ENCODE measurements around the gene ARHGEF28. TPM values are rescaled to one million over a fixed set of nuclear protein-coding genes. Genes with fewer than 3 reads are reported as not detected.

The ARHGEF28 gene
- total RNA-seq, 1 donor from 2014 or later, result 37.4 TPM

DNA sequence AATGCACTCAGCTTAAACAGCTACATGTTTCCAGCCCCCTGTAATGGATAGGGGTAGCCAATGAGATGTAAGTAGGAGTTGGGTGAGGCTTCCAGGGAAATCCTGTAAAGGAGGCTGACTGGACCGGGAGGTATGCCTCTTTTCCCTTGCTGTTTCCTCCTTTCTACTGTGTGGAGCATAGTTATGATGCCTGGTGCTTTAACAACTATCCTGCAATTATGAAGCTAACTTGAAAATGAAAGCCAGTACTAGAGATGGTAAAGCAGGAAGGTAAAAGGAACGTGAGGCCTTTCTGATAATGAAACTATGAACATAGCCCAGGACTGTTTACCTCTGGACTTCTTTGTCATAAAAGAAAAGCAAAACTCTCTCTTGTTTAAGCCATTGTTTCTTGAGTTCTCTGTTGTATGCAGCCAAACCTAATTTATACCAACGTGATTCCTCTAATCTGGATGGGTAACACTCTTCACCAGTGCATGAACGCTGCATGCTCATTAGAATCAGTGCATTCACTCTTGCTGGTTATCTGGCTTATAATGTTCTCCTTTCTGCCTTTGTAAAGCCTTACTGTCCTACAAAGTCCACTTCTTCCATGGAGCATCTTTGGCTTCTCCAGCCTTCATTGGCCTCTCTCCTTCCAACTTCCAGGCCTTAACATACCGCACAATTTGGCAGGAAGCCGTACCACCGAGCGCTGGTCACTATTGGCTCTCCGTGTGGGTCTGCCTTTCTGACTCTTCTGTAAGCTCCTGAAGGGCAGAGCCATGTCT lies 8.3 kb upstream of the ARHGEF28 start:
- no peaks in the 10 kb centered on the region for H3K36me3 ChIP-seq (ENCODE audit: control insufficient read depth, insufficient read depth, low read length)
- FAIRE-seq, result no peak
- no peak for TF ChIP-seq CTCF (IDR thresholded peaks at IDR 0.05; ENCODE audit: insufficient read depth, low read length, severe bottlenecking)
- H3K4me3 ChIP-seq (ENCODE audit: low read depth, low read length), result no peak overlapping the region
- no peaks in the 10 kb centered on the region for H3K27me3 ChIP-seq (ENCODE audit: control insufficient read depth, insufficient read depth, low read length)
- DNase-seq (ENCODE audit: low read depth), result peak; percentile 44

DNA sequence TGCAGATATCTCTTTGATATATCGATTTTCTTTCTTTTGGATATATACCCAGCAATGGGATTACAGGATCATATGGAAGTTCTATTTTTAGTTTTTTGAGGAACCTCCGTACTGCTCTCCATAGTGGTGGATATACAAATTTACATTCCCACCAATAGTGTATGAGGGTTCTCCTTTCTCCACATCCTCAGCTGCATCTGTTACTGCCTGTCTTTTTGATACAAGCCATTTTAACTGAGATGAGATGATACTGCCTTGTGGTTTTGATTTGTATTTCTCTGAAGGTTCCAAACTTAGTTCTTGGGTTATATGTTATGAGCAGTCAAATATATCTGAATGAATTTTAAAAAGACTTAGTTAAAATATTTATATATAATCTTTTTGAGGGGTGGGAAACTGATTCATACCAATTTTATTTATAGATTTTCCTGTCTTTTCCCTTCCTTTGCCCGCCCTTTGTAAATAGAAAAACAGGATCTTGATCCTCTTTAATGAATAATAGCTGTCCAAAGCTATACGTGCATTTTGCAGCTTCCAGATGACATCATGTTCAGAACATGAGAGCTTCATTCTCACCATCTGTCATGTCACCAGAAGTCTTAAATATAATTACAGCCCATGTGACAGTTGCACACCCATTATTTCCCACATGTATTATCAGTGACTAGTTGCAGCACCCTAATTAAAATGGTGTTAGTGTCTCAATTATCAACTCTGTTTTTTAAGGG lies 6.2 kb upstream of the ARHGEF28 start:
- no peak for TF ChIP-seq CTCF (IDR thresholded peaks at IDR 0.05; ENCODE audit: insufficient read depth, low read length, severe bottlenecking)
- no peaks in the 10 kb centered on the region for H3K36me3 ChIP-seq (ENCODE audit: control insufficient read depth, insufficient read depth, low read length)
- H3K4me3 ChIP-seq (ENCODE audit: low read depth, low read length), result no peak overlapping the region
- no peak for DNase-seq (ENCODE audit: low read depth)
- FAIRE-seq, result no peak
- no peaks in the 10 kb centered on the region for H3K27me3 ChIP-seq (ENCODE audit: control insufficient read depth, insufficient read depth, low read length)

- FAIRE-seq (no peak), DNase-seq (ENCODE audit: low read depth) (no peak)
- Histone ChIP-seq H3K27me3 (ENCODE audit: control insufficient read depth, insufficient read depth, low read length) (no peaks in the 10 kb centered on the region), H3K4me3 (ENCODE audit: low read depth, low read length) (no peak overlapping the region), H3K36me3 (ENCODE audit: control insufficient read depth, insufficient read depth, low read length) (no peaks in the 10 kb centered on the region)
- TF ChIP-seq CTCF (IDR thresholded peaks at IDR 0.05; ENCODE audit: insufficient read depth, low read length, severe bottlenecking), result no peak
Measured at GRCh38 chr5:73620334-73620687, 5.7 kb upstream of the ARHGEF28 start.

DNA sequence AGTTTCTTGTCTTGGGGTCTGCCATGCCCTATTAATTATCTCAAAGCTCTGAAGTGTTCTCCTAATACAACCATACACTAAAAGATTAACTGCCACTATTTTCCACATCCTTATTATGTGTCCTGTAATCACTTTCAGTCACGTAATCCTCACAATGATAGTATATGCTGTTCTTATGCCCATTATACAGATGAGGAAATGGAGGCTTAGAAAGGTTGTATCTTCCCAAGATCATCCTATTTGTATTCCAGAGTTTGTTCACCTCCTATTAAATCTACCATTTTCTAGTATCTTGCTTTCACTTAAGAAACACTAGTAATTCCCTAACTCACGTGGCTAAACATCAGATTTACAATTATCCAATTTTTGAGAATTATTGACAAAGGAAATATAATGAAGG lies 2.9 kb upstream of the ARHGEF28 start:
- FAIRE-seq (no peak), DNase-seq (ENCODE audit: low read depth) (no peak)
- TF ChIP-seq CTCF (IDR thresholded peaks at IDR 0.05; ENCODE audit: insufficient read depth, low read length, severe bottlenecking), result no peak
- Histone ChIP-seq H3K27me3 (ENCODE audit: control insufficient read depth, insufficient read depth, low read length) (no peaks in the 10 kb centered on the region), H3K36me3 (ENCODE audit: control insufficient read depth, insufficient read depth, low read length) (no peaks in the 10 kb centered on the region), H3K4me3 (ENCODE audit: low read depth, low read length) (no peak overlapping the region)

DNA sequence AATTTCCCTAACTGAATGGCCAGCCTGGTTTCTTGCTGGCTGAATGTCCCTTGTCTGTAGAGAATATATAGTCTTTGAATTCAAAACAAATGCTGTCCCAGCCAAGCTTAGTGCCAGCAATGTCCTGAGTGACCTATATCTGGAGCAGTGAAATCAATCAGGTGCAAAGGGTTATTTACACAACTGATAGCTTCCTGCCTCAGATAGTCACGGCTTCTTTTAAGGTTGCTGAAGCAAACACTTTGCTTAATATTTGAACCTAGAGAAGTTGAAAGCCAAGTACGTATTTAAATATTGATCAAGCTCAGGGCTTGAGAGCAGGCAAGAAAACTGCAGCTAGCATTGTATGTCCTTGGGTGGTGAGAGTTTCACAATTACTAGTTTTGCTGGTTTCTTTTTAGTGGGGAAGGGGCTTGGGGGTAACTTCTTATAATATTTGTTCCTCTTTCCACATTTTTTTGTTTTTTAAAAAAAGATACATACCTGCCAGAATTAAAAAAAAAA lies 2.0 kb upstream of the ARHGEF28 start:
- Histone ChIP-seq H3K27me3 (ENCODE audit: control insufficient read depth, insufficient read depth, low read length) (no peaks in the 10 kb centered on the region), H3K4me3 (ENCODE audit: low read depth, low read length) (no peak overlapping the region), H3K36me3 (ENCODE audit: control insufficient read depth, insufficient read depth, low read length) (no peaks in the 10 kb centered on the region)
- TF ChIP-seq CTCF (IDR thresholded peaks at IDR 0.05; ENCODE audit: insufficient read depth, low read length, severe bottlenecking), result no peak
- DNase-seq (ENCODE audit: low read depth) (no peak), FAIRE-seq (no peak)

Data from bronchial epithelial cell (primary cell).